ENCODE measurements around the gene RIN3. TPM values are rescaled to one million over a fixed set of nuclear protein-coding genes. Genes with fewer than 3 reads are reported as not detected.

The RIN3 gene
- total RNA-seq, 1 experiment from 2014 or later = 10.9 TPM

GRCh38 chr14:92487513-92488133 is 26.0 kb upstream of the RIN3 start:
- Histone ChIP-seq H3K4me3 (ENCODE audit: low read depth in 2 of 2, low read length in 2 of 2) (no peak overlapping the region), H3K36me3 (ENCODE audit: control insufficient read depth, insufficient read depth, low read length) (no peaks in the 10 kb centered on the region), H3K27me3 (ENCODE audit: control insufficient read depth, insufficient read depth, low read length) (no peaks in the 10 kb centered on the region), H3K4me1 (ENCODE audit: control insufficient read depth, insufficient read depth, low read length) (no peaks in the 10 kb centered on the region), H3K27ac (ENCODE audit: low read length) (no peak overlapping the region), H3K9me3 (ENCODE audit: control insufficient read depth, insufficient read depth, low read depth, low read length) (no peaks in the 10 kb centered on the region)
- TF ChIP-seq SIN3A (IDR thresholded peaks at IDR 0.05; ENCODE audit: borderline replicate concordance, insufficient read depth, low read depth, low read length) = no peak
- no peak for TF ChIP-seq TCF7L2 (IDR thresholded peaks at IDR 0.05; ENCODE audit: low read depth, low read length)
- TF ChIP-seq POLR2AphosphoS5 (IDR thresholded peaks at IDR 0.05; ENCODE audit: low read depth, low read length) = no peak
- TF ChIP-seq CTCF (IDR thresholded peaks at IDR 0.05) = no peak
- TF ChIP-seq REST (IDR thresholded peaks at IDR 0.05; ENCODE audit: insufficient read depth in 1 of 2, low read depth in 2 of 2, low read length in 1 of 2) = no peak
- CTCF ChIA-PET = interaction anchor here (0.5 kb wide), 1 partner anchor 186 kb away, joined by 4 read pairs; no protein-coding TSS in a partner anchor
- intact Hi-C loops (cut with micrococcal nuclease; ENCODE audit: unreplicated experiment) (no loop called here), in situ Hi-C loops (cut with HindIII; ENCODE audit: low pct_unique_long_range_greater_than_20kb, low sequenced_read_pairs) (no loop called here)
- ATAC-seq (no peak), DNase-seq (ENCODE audit: low read depth, low spot score) (no peak)
- no TSS peak for BruUV-seq (replicated peaks)
- POLR2A ChIA-PET = no interaction called here

GRCh38 chr14:92489394-92490238 is 24.0 kb upstream of the RIN3 start:
- no TSS peak for BruUV-seq (replicated peaks)
- Histone ChIP-seq H3K27ac (ENCODE audit: low read length) (no peak overlapping the region), H3K9me3 (ENCODE audit: control insufficient read depth, insufficient read depth, low read depth, low read length) (no peaks in the 10 kb centered on the region), H3K4me1 (ENCODE audit: control insufficient read depth, insufficient read depth, low read length) (no peaks in the 10 kb centered on the region), H3K27me3 (ENCODE audit: control insufficient read depth, insufficient read depth, low read length) (no peaks in the 10 kb centered on the region), H3K4me3 (ENCODE audit: low read depth in 2 of 2, low read length in 2 of 2) (no peak overlapping the region), H3K36me3 (ENCODE audit: control insufficient read depth, insufficient read depth, low read length) (no peaks in the 10 kb centered on the region)
- POLR2A ChIA-PET = interaction anchor here (0.6 kb wide), 1 partner anchor 392 kb away, joined by 4 read pairs; no protein-coding TSS in a partner anchor
- in situ Hi-C loops (cut with HindIII; ENCODE audit: low pct_unique_long_range_greater_than_20kb, low sequenced_read_pairs) (no loop called here), intact Hi-C loops (cut with micrococcal nuclease; ENCODE audit: unreplicated experiment) (no loop called here)
- CTCF ChIA-PET = interaction anchor here (0.7 kb wide), 1 partner anchor 176 kb away, joined by 4 read pairs; no protein-coding TSS in a partner anchor
- TF ChIP-seq CTCF (IDR thresholded peaks at IDR 0.05) (no peak), TCF7L2 (IDR thresholded peaks at IDR 0.05; ENCODE audit: low read depth, low read length) (no peak), POLR2AphosphoS5 (IDR thresholded peaks at IDR 0.05; ENCODE audit: low read depth, low read length) (no peak), REST (IDR thresholded peaks at IDR 0.05; ENCODE audit: insufficient read depth in 1 of 2, low read depth in 2 of 2, low read length in 1 of 2) (no peak), SIN3A (IDR thresholded peaks at IDR 0.05; ENCODE audit: borderline replicate concordance, insufficient read depth, low read depth, low read length) (no peak)
- ATAC-seq = no peak
- DNase-seq (ENCODE audit: low read depth, low spot score) = no peak

All from Panc1 (cell line).